Measurements from ENCODE around the gene SNIP1. TPM values are rescaled to one million over a fixed set of nuclear protein-coding genes. Genes with fewer than 3 reads are reported as not detected.

Gene SNIP1
- total and polyA plus RNA-seq, 2 of the 8 experiments (the other 6 are each of a cell fraction or from before 2014, with no cell fraction given) = 3.7 to 15.7 TPM

- no peak for TF ChIP-seq TCF12 (IDR thresholded peaks at IDR 0.05; ENCODE audit: low read depth, low read length)
- TF ChIP-seq RBBP5 (IDR thresholded peaks at IDR 0.05; ENCODE audit: borderline replicate concordance, low read depth, low read length) = no peak
- TF ChIP-seq GTF2F1 (IDR thresholded peaks at IDR 0.05; ENCODE audit: borderline replicate concordance, low read depth, low read length) = no peak
These were observed 44.9 kb downstream of the SNIP1 start (continued) for GRCh38 chr1:37509181-37509580.
